HG02981 (cell line): ENCODE data around the gene ZNF587.
"Not testable (repeated sequence)": the region's sequence is repeated elsewhere in the genome, so short reads cannot be mapped to it uniquely, and the experiment has no call there.

Experiments
- ATAC-seq: cut with Tn5 transposase; IDR thresholded peaks from one replicate; pipeline ENCODE4 v1.9.1; 2021; ENCODE audit warnings: mild to moderate bottlenecking, moderate library complexity; ENCODE audit not compliant: unreplicated experiment

Gene ZNF587

GRCh38 chr19:57821501-57821900, 28.2 kb upstream of the ZNF587 start:
- not testable (repeated sequence) for ATAC-seq

- not testable (repeated sequence) for ATAC-seq
Observed at GRCh38 chr19:57823155-57823554, 26.5 kb upstream of the ZNF587 start.

- not testable (repeated sequence) for ATAC-seq
Observed at GRCh38 chr19:57823608-57824007, 26.1 kb upstream of the ZNF587 start.

- no peak for ATAC-seq
Observed at GRCh38 chr19:57825511-57825910, 24.1 kb upstream of the ZNF587 start.

GRCh38 chr19:57829316-57829715, 20.3 kb upstream of the ZNF587 start:
- no peak for ATAC-seq

DNA sequence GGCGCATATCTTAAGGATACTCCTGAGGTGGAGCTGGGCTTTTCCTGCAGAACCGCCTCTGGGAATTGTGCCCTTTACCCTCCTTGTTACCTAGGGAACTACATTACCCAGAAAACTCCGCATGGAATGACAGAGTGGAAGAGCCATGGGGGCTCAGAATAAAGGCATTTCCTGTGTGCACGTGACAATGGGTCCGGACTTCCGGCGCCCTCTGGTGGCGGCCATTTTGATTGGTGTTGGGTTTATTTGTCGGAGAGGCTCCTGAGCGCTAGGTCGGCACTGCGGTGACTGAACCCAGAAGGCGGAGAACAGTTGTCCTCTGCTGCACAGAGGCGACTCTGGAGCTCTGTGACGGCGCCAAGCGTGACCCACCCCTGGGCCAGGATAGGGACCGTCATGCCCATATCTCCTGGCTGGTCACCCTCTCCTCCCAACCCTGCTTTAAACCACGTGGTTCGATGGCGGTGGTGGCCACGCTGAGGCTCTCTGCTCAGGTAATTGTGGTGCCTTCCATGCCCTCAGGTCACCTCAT, 19.5 kb upstream of the ZNF587 start, which contains the start of gene ZNF587B:
ZNF587B (plus strand) TSS at position 229 of the 532 bp plus-strand sequence; CDS start at position 459, 230 bp downstream.
- ATAC-seq = no peak

GRCh38 chr19:57836991-57837390, 12.7 kb upstream of the ZNF587 start:
- not testable (repeated sequence) for ATAC-seq

DNA sequence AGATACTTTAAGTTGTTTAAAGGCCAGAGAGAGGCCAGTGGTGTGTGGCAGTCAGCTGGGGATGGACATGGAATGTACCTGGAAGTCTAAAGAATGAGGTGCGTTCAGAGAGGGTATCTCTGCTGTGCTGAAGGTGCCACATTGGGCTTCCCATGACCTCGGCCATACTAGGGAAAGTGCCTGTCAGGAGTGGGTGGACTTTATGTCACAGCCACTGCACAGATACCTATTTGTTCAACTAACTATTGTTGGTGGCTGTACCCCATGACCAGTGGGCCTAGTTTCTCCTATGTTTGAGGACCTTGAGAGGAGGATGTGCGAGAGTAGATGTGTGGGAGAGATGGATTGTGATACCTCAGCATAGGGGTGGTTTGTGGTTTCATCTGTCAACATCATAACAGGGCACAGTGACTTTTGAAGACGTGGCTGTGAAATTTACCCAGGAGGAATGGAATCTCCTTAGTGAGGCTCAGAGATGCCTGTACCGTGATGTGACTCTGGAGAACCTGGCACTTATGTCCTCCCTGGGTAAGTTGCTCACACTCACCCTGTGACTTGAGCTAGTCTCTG, 11.0 kb upstream of the ZNF587 start:
- not testable (repeated sequence) for ATAC-seq

GRCh38 chr19:57841122-57841763, 8.4 kb upstream of the ZNF587 start:
- ATAC-seq = no peak

- not testable (repeated sequence) for ATAC-seq
Observed at GRCh38 chr19:57847164-57847563, 2.5 kb upstream of the ZNF587 start.

- peak; percentile 16 for ATAC-seq
Observed at GRCh38 chr19:57849162-57849665, 445 bp upstream of the ZNF587 start.

DNA sequence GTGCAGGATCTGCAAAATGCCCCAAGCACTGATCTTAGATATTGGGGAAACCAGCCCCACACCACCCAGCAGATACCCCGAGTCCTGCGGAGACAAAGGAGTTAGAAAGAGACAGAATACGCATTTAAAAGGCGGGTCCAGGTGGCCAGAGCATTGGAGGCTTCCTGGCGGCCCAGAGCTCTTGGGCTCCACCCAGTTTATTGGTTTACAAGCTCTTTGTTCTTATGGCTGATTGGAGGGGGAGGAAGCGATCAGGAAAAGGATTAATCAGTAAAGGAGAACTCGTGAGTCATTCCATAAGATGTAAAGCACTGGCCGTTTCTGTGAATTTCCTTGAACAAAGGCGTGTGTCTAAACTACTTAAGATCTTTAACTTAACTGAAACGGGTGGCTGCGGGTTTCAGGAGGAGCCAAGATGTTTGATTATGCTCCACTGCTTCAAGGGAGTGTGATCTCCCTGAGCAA, 926 bp downstream of the ZNF587 start:
- no peak for ATAC-seq

GRCh38 chr19:57851812-57852603, 2.3 kb downstream of the ZNF587 start:
- ATAC-seq = not testable (repeated sequence)

GRCh38 chr19:57854117-57854516, 4.5 kb downstream of the ZNF587 start:
- ATAC-seq = not testable (repeated sequence)

GRCh38 chr19:57862351-57862750, 12.7 kb downstream of the ZNF587 start:
- ATAC-seq = not testable (repeated sequence)

- no peak for ATAC-seq
Observed at GRCh38 chr19:57867868-57868492, 18.3 kb downstream of the ZNF587 start.

DNA sequence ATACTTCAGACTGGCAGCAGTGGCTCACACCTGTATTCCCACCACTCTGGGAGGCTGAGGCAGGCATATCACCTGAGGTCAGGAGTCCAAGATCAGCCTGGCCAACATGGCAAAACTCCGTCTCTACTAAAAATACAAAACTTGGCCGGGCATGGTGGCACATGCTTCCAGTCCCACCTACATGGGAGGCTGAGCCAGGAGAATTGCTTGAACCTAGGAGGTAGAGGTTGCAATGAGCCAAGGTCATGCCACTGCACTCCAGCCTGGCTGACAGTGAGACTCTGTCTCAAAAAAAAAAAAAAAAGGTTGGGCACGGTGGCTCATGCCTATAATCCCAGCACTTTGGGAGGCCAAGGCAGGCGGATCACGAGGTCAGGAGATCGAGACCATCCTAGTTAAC, 20.0 kb downstream of the ZNF587 start:
- not testable (repeated sequence) for ATAC-seq

GRCh38 chr19:57870225-57870624, 20.6 kb downstream of the ZNF587 start:
- no peak for ATAC-seq

DNA sequence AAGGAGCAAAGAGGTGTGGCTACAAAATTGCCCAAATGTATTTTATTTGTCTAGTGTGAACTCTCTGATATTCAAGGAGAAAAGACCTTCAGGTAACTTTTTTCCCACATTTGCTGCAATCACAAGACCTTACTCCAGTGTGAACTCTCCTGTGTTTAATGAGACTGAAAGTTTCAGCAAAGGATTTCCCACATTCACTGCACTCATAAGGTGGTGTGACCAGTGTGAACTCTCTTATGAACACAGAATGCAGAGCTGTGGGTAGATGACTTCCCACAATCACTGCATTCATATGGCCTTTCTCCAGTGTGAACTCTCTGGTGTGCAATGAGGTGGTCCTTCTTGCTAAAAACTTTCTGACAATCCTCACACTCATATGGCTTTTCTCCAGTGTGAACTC, 22.8 kb downstream of the ZNF587 start:
- ATAC-seq = no peak

GRCh38 chr19:57873883-57874799, 24.5 kb downstream of the ZNF587 start:
- not testable (repeated sequence) for ATAC-seq
